Cerebellar cortex (tissue), 1 donor: ENCODE results near the gene SULT1E1.
"Not testable (repeated sequence)": the region's sequence is repeated elsewhere in the genome, so short reads cannot be mapped to it uniquely, and the experiment has no call there.

ENCODE experiments used
- DNase-seq: peaks from one replicate; pipeline ENCODE4 v3.0.0-alpha.2; 2015; ENCODE audit warnings: low spot score

SULT1E1 gene

GRCh38 chr4:69843301-69843700, 16.6 kb downstream of the SULT1E1 start:
- no peak for DNase-seq

DNA sequence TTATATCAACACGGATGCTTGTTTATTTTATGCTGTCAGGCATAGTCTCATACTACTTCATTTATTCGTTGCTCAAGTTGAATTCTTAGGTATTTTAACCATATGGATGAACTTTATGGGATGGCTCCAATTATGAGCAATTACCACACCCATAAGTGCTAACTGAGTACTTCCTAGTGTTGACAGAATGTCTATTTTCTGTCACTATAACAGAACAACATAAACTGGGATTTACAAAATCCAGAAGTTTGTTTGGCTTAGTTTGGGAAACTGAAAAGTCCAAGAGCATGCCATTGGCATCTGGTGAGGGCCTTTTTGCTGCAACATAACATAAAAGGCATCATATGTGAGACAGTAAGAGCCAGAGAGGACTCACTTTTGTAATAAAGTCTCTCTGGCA, 21.0 kb downstream of the SULT1E1 start:
- DNase-seq: no peak

DNA sequence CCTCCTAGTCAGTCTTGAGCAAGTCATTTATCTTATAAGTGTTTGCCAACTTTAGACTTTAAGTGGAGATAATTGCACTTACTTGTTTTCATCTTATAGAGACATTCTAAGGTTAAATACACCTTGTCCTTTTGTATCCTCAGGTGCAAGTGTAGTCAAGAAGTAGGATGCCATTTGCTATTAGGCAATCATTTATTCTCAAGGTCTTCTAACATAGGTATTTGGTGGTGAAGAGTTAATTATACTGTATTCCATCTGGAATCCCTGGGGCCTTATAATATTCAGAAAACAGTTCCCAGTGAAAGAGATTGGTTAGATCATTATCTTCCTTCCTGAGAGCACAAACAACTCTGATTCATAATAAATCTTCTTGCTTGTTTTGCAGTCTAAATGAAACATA, 23.7 kb downstream of the SULT1E1 start:
- no peak for DNase-seq

- DNase-seq: no peak
Measured at GRCh38 chr4:69835766-69836165, 24.2 kb downstream of the SULT1E1 start.

- DNase-seq: no peak
Measured at GRCh38 chr4:69833251-69833650, 26.7 kb downstream of the SULT1E1 start.

- no peak for DNase-seq
Measured at GRCh38 chr4:69832326-69833030, 27.5 kb downstream of the SULT1E1 start.

- no peak for DNase-seq
Measured at GRCh38 chr4:69831646-69832325, 28.2 kb downstream of the SULT1E1 start.

DNA sequence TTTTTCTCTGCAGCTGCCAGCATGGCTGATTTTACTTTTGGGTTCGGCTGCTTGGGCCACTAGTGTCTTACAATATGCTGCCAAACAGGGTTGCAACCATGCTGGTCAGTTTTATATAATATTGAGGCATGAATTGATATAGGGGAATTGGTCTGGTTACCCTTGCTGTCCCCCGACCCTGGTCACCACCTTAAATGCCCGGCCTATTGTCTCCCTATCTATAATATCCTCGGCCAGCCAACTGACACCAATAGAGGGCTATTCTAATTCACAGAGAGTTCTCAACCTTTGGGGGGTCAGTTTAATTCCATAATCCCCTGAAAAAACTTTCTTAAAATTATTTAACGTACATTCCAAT, 28.7 kb downstream of the SULT1E1 start:
- DNase-seq: no peak

DNA sequence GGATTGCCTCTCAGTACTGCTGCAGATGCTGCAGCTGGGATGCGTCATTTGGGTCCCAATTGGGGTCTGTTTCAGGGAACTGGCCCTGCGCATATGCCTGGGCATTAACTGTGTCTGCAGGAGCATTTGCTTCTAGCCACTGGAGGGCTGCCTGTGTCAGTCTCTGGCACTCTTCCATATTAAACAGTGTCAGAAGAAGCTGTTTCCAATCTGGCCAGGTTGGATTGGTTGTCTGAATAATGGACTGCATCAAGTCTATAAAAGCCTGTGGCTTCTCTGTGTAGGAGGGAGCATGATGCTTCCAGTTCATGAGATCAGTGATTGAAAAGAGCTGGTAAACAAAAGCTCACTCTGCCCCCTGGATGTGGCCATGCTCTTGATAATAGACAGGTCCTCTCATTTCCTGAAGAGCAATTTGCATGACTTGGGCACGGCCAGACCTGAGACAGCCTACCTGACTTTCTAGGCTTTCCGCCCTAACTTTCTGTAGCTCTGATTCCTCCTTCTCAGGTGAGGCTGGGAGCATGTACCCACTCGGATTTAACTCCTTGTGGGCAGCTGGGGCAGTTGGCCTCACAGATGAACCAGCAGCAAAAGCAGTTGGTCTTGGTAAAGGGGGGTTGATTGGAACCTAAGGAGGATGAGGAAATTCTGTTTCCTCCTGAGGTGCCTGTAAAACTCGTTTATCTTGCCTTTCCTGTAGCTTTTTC, 29.2 kb downstream of the SULT1E1 start:
- DNase-seq: no peak

DNA sequence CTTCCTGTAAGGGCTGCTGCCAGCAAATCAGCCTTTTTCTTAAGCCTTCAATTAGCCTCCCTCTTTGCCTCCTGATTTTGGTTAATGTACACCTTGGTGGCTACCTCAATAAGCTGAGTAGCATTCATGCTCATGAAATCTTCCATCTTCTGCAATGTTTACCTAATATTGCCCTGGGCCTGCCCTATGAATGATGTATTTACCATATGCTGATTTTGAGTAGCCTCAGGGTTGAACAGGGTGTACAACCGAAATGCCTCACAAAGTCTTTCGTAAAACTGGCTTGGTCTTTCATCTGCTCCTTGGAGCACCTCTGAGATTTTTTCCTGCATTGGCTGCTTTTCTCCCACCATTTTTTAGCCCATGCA, 29.8 kb downstream of the SULT1E1 start:
- DNase-seq: no peak

GRCh38 chr4:69829678-69830077, 30.3 kb downstream of the SULT1E1 start:
- no peak for DNase-seq

DNA sequence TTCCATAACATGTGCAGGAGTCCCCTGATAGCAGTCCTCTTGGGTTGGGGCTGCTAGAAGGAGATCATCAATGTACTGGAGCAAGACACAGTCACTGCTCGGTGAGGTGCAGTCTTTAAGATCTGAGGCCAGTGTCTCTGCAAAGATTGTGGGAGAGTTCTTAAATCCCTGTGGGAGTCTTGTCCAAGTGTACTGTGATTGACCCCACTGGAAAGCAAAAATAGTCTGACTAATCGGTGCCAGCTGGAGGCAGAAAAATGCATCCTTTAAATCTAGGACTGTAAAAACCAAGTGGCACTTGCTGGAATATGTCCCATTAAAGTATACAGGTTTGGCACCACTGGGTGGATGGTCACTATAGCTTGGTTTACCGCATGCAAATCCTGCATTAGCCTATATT, 31.1 kb downstream of the SULT1E1 start:
- no peak for DNase-seq

DNA sequence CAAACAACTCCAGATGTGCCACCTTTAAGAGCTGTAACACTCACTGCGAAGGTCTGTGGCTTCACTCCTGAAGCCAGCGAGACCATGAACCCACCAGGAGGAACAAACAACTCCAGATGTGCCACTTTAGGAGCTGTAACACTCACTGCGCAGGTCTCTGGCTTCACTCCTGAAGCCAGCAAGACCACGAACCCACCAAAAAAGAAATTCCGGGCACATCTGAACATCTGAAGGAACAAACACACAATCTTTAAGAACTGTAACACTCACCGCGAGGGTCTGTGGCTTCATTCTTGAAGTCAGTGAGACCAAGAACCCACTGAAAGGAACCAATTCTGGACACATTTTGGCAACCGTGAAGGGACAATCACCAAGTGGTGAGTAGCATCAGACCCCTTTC, 34.9 kb downstream of the SULT1E1 start:
- DNase-seq: not testable (repeated sequence)

GRCh38 chr4:69823481-69824186, 36.3 kb downstream of the SULT1E1 start:
- DNase-seq: no peak

GRCh38 chr4:69823048-69823447, 36.9 kb downstream of the SULT1E1 start:
- no peak for DNase-seq

- DNase-seq: no peak
Measured at GRCh38 chr4:69822198-69822597, 37.7 kb downstream of the SULT1E1 start.

DNA sequence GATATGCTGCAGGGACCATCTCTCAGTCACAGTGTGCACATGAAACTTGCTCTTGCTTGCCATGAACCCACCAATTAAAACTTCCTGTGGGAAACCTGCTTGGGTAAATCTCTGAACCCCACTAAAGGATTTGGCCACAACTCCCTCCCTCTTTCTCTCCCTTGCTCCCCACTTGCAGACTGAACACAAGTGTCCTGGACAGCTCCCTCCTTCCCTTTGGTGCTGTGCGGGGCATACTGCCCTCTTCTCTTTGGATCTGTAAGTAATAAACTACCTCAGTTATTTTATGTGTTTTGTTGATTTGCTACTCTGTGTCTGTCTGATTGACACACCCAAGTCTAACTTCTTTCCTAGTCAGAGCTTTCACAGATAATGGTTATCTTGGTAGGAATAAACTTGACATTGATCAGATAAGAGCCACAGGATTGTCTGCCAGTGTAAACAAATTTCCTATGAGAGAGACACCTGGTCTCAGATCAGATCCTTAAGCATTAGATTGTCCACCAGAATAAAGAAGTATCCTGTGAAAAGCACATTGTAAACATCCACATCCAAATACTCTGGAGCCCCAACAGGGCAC, 41.8 kb downstream of the SULT1E1 start:
- DNase-seq: no peak

GRCh38 chr4:69816236-69816635, 43.7 kb downstream of the SULT1E1 start:
- no peak for DNase-seq

DNA sequence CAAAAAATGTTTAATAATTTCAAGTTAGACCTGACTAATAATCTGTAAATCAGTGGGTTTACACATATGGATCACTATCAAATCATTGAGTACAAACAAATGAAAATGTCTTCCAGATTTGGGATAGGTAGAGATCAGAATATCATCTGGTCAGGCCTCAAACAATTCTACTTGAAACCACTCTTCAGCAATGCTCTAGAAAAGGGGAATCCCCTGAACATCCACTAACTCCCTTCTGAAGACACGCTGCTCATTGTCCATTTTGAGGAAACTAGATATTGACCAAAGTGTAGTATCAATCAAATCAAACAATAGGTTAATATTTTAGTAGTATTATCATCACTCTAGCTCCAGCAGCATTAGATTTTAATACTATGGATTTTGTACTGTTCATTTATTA, 46.3 kb downstream of the SULT1E1 start:
- no peak for DNase-seq

DNA sequence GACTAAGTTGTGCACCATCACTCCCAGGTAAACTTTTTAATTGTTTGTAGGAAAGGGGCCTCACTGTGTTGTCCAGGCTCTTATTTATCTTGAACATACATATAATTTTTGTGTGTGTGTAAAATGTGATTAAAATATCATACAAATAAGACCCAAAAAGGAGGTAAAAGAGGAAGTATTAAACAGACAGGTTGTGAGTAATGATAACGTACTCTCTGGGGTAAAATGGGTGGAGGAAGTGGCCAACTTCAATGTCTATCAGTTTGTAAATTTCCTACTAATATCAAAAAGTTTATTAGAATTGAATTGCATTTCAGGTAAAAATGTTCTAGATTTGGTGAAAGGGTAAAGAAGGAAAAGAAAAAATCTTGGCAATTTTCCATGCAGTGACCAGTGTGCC, 48.8 kb downstream of the SULT1E1 start:
- no peak for DNase-seq

DNA sequence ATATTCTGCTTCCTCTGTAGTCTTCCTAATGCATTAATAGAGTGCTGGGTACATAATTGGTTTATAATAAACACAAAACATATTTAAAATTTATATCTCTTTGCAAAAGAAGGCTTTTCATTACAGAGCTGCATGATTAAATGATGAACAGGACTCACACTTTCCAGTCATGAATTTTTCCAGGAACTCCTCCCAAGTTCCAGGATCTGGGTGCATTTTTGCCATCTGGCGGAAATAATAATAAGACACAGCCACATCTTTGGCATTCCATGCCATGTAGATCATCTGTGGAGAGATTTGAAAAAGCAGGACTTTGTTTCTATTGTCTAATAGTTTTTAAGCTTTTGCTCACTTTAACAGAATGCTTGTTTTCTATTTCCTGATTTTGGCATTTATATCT, 59.3 kb downstream of the SULT1E1 start:
- no peak for DNase-seq

- DNase-seq: no peak
Measured at GRCh38 chr4:69799337-69799736, 60.6 kb downstream of the SULT1E1 start.
